ENCODE measurements around the gene PRR23E.

DNA sequence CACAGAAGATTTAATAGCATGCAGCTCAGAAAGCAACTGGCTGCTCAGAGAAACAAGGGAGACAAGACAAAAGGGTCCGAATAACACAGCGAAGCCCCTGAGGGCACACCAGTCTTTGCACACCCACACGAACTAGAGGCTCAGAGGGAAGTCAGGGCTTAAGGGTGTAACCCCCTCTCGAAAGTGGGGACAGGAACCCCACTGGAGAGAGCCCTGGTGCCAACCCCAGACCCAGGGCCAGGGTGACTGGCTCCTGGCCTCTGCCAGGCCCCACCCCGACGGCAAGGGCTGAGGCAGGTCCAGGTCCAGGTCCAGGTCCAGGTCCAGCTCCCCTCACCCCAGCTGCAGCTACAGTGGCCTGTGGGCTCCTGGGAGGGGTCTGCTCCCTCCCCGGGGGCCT lies 10.5 kb upstream of the PRR23E start:
- TF ChIP-seq EZH2 (IDR thresholded peaks at IDR 0.05; ENCODE audit: borderline replicate concordance, low read length): no peak
- TF ChIP-seq CTCF (IDR thresholded peaks at IDR 0.05; ENCODE audit: low read length): no peak

All from OCI-LY1 (cell line).